K562 (cell line): Measurements from ENCODE around the gene ARHGAP28.

Experiments
- E2F6 ChIP-seq, 2 experiments: IDR thresholded peaks; 2 replicates each; pipeline ENCODE4 v1.6.1; 2011; ENCODE audit warnings: borderline replicate concordance in 1 of 2, control low read depth in 1 of 2, low read depth in 1 of 2, low read length in 1 of 2, mild to moderate bottlenecking in 1 of 2, mixed read lengths in 1 of 2, moderate library complexity in 1 of 2; ENCODE audit not compliant: insufficient read depth in 1 of 2, insufficient read length in 1 of 2, poor library complexity in 1 of 2, severe bottlenecking in 1 of 2; ENCODE audit errors: extremely low read depth in 1 of 2
- ELK1 ChIP-seq: sonication (generic); formaldehyde crosslinking; IDR thresholded peaks from 2 replicates; pipeline ENCODE4 v1.8.1; 2022; ENCODE audit warnings: missing genetic modification reagents
- FOXM1 ChIP-seq, 2 experiments: fragments of 450-650 bp in 1 of 2; sonication (generic) in 1 of 2; formaldehyde crosslinking in 1 of 2; IDR thresholded peaks; 2 replicates each; pipeline versions ENCODE4 v1.6.1 to v1.9.0; 2017 to 2022; ENCODE audit warnings: low read depth in 2 of 2, mild to moderate bottlenecking in 2 of 2, missing genetic modification reagents in 1 of 2, moderate library complexity in 1 of 2
- KAT7 ChIP-seq: sonication (generic); formaldehyde crosslinking; IDR thresholded peaks from 2 replicates; pipeline ENCODE4 v1.8.0; 2022; ENCODE audit warnings: missing genetic modification reagents, mild to moderate bottlenecking, borderline replicate concordance
- POLR2A ChIP-seq: fragments of 450-650 bp; conservative IDR thresholded peaks from 2 replicates; pipeline ENCODE4 v1.6.1; 2016
- SREBF2 ChIP-seq: sonication (generic); formaldehyde crosslinking; IDR thresholded peaks from 2 replicates; pipeline ENCODE4 v1.4.0; 2020; ENCODE audit warnings: mild to moderate bottlenecking, missing genetic modification reagents
- TF ChIP-seq, protein P1 (sequence below), 3 experiments: IDR thresholded peaks in 2 of 3; conservative IDR thresholded peaks in 1 of 3; 2 replicates each; pipeline ENCODE4 v1.5.1; 2011 to 2012; ENCODE audit warnings: low read length in 3 of 3, mild to moderate bottlenecking in 3 of 3, control low read depth in 2 of 3, improper control_type of control experiment in 1 of 3, inconsistent platforms in 1 of 3, low read depth in 1 of 3, mixed read lengths in 1 of 3, moderate library complexity in 1 of 3; ENCODE audit not compliant: insufficient read depth in 2 of 3
- TF ChIP-seq, protein P2 (sequence below): sonication (generic); formaldehyde crosslinking; IDR thresholded peaks from 2 replicates; pipeline ENCODE4 v1.8.0; 2022; ENCODE audit warnings: missing genetic modification reagents, mild to moderate bottlenecking, borderline replicate concordance

- TF ChIP-seq SREBF2 (CRISPR knock-in tag) (no peak), KAT7 (CRISPR knock-in tag) (no peak), POLR2A (no peak), FOXM1 (IDR thresholded peaks at IDR 0.05; ENCODE audit: low read depth) (no peak), FOXM1 (CRISPR knock-in tag; IDR thresholded peaks at IDR 0.05; ENCODE audit: low read depth) (no peak), E2F6 (IDR thresholded peaks at IDR 0.05; ENCODE audit: borderline replicate concordance in 1 of 2, extremely low read depth in 1 of 2, insufficient read depth in 1 of 2, insufficient read length in 1 of 2, low read depth in 1 of 2, low read length in 1 of 2, poor library complexity in 1 of 2, severe bottlenecking in 1 of 2) (no peak), ELK1 (CRISPR knock-in tag) (no peak)
- TF ChIP-seq, protein P1, sequence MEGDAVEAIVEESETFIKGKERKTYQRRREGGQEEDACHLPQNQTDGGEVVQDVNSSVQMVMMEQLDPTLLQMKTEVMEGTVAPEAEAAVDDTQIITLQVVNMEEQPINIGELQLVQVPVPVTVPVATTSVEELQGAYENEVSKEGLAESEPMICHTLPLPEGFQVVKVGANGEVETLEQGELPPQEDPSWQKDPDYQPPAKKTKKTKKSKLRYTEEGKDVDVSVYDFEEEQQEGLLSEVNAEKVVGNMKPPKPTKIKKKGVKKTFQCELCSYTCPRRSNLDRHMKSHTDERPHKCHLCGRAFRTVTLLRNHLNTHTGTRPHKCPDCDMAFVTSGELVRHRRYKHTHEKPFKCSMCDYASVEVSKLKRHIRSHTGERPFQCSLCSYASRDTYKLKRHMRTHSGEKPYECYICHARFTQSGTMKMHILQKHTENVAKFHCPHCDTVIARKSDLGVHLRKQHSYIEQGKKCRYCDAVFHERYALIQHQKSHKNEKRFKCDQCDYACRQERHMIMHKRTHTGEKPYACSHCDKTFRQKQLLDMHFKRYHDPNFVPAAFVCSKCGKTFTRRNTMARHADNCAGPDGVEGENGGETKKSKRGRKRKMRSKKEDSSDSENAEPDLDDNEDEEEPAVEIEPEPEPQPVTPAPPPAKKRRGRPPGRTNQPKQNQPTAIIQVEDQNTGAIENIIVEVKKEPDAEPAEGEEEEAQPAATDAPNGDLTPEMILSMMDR (IDR thresholded peaks at IDR 0.05 in 2 of 3, conservative IDR thresholded peaks at IDR 0.05 in 1 of 3; ENCODE audit: insufficient read depth in 2 of 3, low read depth in 1 of 3, low read length in 3 of 3): no peak
- TF ChIP-seq, protein P2, sequence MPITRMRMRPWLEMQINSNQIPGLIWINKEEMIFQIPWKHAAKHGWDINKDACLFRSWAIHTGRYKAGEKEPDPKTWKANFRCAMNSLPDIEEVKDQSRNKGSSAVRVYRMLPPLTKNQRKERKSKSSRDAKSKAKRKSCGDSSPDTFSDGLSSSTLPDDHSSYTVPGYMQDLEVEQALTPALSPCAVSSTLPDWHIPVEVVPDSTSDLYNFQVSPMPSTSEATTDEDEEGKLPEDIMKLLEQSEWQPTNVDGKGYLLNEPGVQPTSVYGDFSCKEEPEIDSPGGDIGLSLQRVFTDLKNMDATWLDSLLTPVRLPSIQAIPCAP (CRISPR knock-in tag): no peak
These were observed 10.2 kb upstream of the ARHGAP28 start for GRCh38 chr18:6719098-6719846.
